Measurements from ENCODE around the gene MISP.

MISP gene

DNA sequence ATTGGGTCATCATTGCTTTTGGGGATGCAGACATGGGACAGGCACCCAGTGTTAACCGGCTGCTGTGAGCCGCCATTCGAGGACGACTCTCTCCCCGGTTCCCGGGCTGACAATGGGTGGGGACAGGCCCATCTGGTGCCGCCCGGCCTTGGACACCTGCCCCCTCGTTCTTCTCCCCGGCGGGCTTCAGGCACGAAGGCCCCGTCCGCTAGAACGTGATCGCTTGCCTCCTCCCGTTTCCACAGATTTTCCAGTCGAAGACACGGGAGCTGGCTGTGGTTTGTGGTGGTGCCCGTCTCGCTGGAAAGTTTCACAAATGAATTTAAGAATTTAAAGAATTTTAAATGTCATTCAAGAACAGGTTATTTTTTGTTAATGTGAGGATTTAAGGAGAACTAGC, 40.1 kb upstream of the MISP start:
- Histone ChIP-seq H3K27ac (ENCODE audit: low read depth, low read length) (peak overlapping the region; percentile 87), H3K27me3 (ENCODE audit: control insufficient read depth in 5 of 5, insufficient read depth in 4 of 5, low read length in 5 of 5) (no peaks in the 10 kb centered on the region), H3K36me3 (ENCODE audit: control insufficient read depth in 5 of 5, insufficient read depth in 5 of 5, low read length in 5 of 5) (peaks cover 0 to 9% (median 6%) of the 10 kb centered on the region in 5 donors), H3K4me1 (ENCODE audit: control insufficient read depth in 5 of 5, insufficient read depth in 5 of 5, low read length in 5 of 5) (peaks cover 0 to 50% (median 39%) of the 10 kb centered on the region in 5 donors), H3K4me3 (ENCODE audit: low read depth in 1 of 5, low read length in 5 of 5) (peak overlapping the region in 2 of 5 donors; percentile 34 to 73), H3K9ac (ENCODE audit: low read length in 5 of 5) (peak overlapping the region in 2 of 5 donors; percentile 38), H3K9me3 (ENCODE audit: control insufficient read depth in 5 of 5, low read length in 5 of 5) (peaks cover 0 to 9% (median 5%) of the 10 kb centered on the region in 5 donors)

DNA sequence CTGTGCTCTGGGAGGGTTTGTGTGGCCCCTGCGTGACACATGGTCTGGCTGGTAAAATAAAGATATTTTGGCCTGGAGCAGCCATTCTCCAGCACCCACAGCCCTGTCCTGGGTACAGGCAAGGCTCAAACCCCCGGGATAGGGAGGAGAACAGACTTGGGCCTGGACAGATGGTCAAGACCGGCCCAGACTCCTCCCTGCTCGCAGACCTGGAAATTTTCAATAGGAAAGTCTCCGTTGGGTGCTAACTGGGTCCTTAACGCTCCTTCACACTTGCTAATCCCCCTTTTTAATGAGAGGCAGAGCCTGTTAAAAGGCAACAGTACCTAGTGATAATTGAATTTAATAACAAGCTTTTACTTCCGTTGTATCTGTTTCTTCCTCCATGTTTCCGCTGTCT, 39.7 kb upstream of the MISP start:
- peak overlapping the region; percentile 87 for H3K27ac ChIP-seq (ENCODE audit: low read depth, low read length)
- no peak overlapping the region for H3K4me3 ChIP-seq (ENCODE audit: low read depth in 1 of 5, low read length in 5 of 5)
- H3K36me3 ChIP-seq (ENCODE audit: control insufficient read depth in 5 of 5, insufficient read depth in 5 of 5, low read length in 5 of 5): peaks cover 0 to 9% (median 6%) of the 10 kb centered on the region in 5 donors
- H3K4me1 ChIP-seq (ENCODE audit: control insufficient read depth in 5 of 5, insufficient read depth in 5 of 5, low read length in 5 of 5): peaks cover 0 to 52% (median 39%) of the 10 kb centered on the region in 5 donors
- peaks cover 0 to 9% (median 5%) of the 10 kb centered on the region in 5 donors for H3K9me3 ChIP-seq (ENCODE audit: control insufficient read depth in 5 of 5, low read length in 5 of 5)
- H3K9ac ChIP-seq (ENCODE audit: low read length in 5 of 5): peak overlapping the region in 2 of 5 donors; percentile 2 to 38
- no peaks in the 10 kb centered on the region for H3K27me3 ChIP-seq (ENCODE audit: control insufficient read depth in 5 of 5, insufficient read depth in 4 of 5, low read length in 5 of 5)

DNA sequence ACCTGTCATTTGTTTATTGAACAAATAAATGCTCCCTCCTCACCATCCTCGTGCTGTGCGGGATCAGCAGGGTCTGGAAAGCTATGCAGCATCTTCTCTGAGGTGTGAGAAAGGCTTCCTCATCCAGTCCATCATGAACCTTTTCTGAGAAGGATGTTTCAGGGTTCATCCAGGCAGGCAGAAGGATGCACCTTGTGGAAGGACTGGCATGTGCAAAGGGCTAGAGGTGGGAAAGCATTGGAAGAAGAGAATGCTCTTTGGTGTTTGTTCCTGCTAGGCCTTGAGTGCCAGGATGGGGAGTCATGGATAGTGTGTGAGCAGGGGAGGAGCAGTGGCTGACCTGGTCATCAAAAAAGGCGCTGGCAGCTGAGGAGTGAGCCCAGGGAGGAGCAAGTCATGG, 35.6 kb upstream of the MISP start:
- Histone ChIP-seq H3K9me3 (ENCODE audit: control insufficient read depth in 5 of 5, low read length in 5 of 5) (peaks cover 0 to 6% (median 5%) of the 10 kb centered on the region in 5 donors), H3K4me1 (ENCODE audit: control insufficient read depth in 5 of 5, insufficient read depth in 5 of 5, low read length in 5 of 5) (peaks cover 3 to 51% (median 38%) of the 10 kb centered on the region in 5 donors), H3K36me3 (ENCODE audit: control insufficient read depth in 5 of 5, insufficient read depth in 5 of 5, low read length in 5 of 5) (peaks cover 0 to 9% (median 6%) of the 10 kb centered on the region in 5 donors), H3K9ac (ENCODE audit: low read length in 5 of 5) (no peak overlapping the region), H3K27ac (ENCODE audit: low read depth, low read length) (no peak overlapping the region), H3K4me3 (ENCODE audit: low read depth in 1 of 5, low read length in 5 of 5) (no peak overlapping the region), H3K27me3 (ENCODE audit: control insufficient read depth in 5 of 5, insufficient read depth in 4 of 5, low read length in 5 of 5) (no peaks in the 10 kb centered on the region)

DNA sequence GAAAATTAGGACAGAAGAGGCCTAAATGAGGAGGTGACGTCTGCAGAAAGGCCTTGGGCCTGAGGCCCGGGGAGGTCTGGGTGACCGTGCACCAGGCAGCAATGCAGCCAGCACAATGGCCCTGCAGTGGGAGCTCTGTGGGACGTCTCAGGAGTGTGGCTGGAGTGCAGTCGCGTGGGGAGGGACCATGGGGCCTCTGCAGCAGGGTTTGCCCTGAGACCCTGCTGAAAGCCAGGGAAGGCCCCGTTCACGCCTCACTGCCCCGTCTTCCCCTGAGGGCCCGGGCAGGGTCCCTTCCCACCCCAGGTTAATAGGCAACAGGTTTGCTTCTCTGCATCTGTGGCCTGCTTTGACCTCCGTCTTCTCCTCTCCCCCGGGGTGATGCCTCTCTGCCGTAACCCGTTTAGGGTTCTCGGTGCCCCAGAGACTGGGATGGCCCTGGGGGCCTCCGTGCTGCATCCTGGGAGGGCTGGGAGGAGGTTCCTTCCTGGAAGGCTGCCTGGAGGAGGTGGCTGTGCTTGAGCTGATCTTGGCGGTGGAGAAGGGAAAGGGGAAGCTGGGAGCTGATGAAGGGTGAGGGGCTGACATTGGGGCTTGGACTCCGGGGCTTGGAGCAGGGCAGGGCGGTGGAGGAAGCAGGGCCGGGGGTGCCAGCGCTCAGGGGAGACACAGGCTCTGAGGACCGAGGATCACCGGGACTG, 32.5 kb upstream of the MISP start:
- Histone ChIP-seq H3K27me3 (ENCODE audit: control insufficient read depth in 5 of 5, insufficient read depth in 4 of 5, low read length in 5 of 5) (no peaks in the 10 kb centered on the region), H3K4me1 (ENCODE audit: control insufficient read depth in 5 of 5, insufficient read depth in 5 of 5, low read length in 5 of 5) (peaks cover 3 to 38% (median 28%) of the 10 kb centered on the region in 5 donors), H3K9me3 (ENCODE audit: control insufficient read depth in 5 of 5, low read length in 5 of 5) (peaks cover 0 to 6% (median 5%) of the 10 kb centered on the region in 5 donors), H3K36me3 (ENCODE audit: control insufficient read depth in 5 of 5, insufficient read depth in 5 of 5, low read length in 5 of 5) (peaks cover 0 to 9% (median 5%) of the 10 kb centered on the region in 5 donors), H3K27ac (ENCODE audit: low read depth, low read length) (peak overlapping the region; percentile 17), H3K9ac (ENCODE audit: low read length in 5 of 5) (peak overlapping the region in 1 of 5 donors; percentile 20), H3K4me3 (ENCODE audit: low read depth in 1 of 5, low read length in 5 of 5) (no peak overlapping the region)

DNA sequence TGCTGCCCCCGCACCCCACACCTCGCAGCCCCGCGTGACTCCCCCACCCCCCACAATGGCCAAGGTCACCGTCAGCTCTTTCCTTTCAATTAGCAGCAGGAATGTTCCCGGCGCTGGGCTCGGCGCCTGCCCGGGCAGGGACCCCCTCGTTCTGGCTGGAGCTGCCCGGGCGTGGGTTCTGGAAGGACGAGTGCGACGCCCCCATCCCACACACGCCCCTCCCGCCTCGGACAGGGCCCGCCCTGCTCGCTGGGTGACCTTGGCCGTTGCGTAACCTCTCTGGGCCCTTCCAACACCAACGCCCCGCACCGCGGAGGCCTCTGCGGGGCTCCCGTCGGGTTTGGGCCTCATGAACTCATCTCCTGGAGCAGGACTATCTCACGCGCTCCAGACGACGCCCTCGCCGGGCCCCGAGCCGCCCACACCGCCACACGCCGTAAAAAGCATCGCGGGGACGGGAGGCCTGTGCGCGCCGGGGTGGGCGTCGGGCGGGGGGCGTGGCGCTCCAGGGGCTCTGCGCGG, 31.9 kb upstream of the MISP start:
- peaks cover 0 to 9% (median 5%) of the 10 kb centered on the region in 5 donors for H3K36me3 ChIP-seq (ENCODE audit: control insufficient read depth in 5 of 5, insufficient read depth in 5 of 5, low read length in 5 of 5)
- no peak overlapping the region for H3K9ac ChIP-seq (ENCODE audit: low read length in 5 of 5)
- H3K4me3 ChIP-seq (ENCODE audit: low read depth in 1 of 5, low read length in 5 of 5): no peak overlapping the region
- peaks cover 0 to 6% (median 5%) of the 10 kb centered on the region in 5 donors for H3K9me3 ChIP-seq (ENCODE audit: control insufficient read depth in 5 of 5, low read length in 5 of 5)
- H3K4me1 ChIP-seq (ENCODE audit: control insufficient read depth in 5 of 5, insufficient read depth in 5 of 5, low read length in 5 of 5): peaks cover 3 to 38% (median 28%) of the 10 kb centered on the region in 5 donors
- H3K27me3 ChIP-seq (ENCODE audit: control insufficient read depth in 5 of 5, insufficient read depth in 4 of 5, low read length in 5 of 5): no peaks in the 10 kb centered on the region
- H3K27ac ChIP-seq (ENCODE audit: low read depth, low read length): peak overlapping the region; percentile 17

DNA sequence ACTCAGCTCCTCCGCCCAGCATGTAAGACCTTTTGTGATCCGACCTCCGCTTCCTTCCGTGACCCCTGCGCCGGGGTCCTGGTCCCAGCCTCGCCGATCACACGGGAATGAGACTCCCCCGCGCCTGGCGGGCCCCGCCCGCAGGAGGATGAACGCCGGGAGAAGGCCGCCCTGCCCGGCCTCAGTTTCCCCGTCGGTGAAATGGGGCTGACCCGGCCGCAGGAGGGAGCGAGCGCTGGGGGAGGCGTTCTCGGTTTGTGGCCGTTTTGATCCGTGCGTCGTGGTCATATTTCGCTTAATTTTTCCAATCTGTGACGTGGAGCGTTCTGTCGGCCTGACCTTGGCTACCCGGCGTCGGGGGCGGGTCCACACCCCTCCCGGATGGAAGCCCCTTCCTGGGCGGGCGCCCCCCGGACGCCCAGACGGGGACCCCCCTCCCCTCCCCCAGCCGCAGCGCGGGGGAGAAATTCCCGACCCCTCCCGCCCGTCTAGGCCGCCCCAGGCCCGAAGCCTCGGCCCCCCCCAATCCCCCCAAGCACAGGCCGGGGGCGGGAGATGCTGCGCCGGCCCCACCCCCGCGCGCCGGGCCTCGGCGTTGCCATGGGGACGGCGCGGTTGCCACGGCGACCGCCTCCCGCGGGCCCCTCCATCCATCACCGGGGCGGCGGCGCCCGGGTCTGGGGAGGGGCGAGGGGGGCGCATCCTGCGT, 31.1 kb upstream of the MISP start:
- Histone ChIP-seq H3K36me3 (ENCODE audit: control insufficient read depth in 5 of 5, insufficient read depth in 5 of 5, low read length in 5 of 5) (peaks cover 0 to 6% (median 6%) of the 10 kb centered on the region in 5 donors), H3K4me3 (ENCODE audit: low read depth in 1 of 5, low read length in 5 of 5) (peak overlapping the region in 2 of 5 donors; percentile 16 to 17), H3K9me3 (ENCODE audit: control insufficient read depth in 5 of 5, low read length in 5 of 5) (peaks cover 0 to 6% (median 5%) of the 10 kb centered on the region in 5 donors)

DNA sequence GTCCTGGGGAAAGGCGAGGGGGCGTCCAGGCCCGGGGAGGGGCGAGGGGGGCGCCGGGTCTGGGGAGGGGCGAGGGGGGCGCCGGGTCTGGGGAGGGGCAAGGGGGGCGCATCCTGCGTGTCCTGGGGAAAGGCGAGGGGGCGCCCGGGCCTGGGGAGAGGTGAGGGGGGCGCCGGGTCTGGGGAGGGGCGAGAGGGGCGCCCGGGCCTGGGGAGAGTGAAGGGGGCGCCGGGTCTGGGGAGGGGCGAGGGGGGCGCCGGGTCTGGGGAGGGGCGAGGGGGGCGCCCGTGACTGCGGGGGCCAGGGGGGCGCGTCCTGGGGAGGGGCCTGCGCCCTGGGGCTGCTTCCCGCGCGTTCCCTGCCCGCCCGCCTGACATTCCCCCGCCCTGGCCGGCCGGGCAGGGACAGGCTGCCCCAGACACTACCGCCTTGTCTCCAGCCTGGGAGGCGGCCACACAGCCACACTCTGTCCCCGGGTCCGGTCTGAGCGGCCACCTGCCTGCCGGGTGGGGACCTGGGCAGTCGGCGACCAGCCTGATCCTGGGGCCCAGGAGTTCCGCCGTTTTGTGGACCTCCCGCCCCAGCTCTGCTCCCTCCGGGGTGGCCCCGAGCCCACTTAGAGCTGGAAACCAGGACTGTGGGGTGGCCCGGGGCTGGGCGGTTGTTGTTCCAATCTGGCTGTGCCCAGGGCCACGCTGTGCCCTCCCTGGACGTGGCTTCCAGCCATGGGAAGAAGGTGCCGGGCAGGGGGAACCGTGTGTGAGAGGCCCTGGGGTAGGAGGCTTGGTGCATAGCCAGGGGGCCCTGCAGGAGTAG, 30.4 kb upstream of the MISP start:
- H3K4me1 ChIP-seq (ENCODE audit: control insufficient read depth in 5 of 5, insufficient read depth in 5 of 5, low read length in 5 of 5): peaks cover 3 to 38% (median 28%) of the 10 kb centered on the region in 5 donors
- no peak overlapping the region for H3K4me3 ChIP-seq (ENCODE audit: low read depth in 1 of 5, low read length in 5 of 5)
- no peaks in the 10 kb centered on the region for H3K27me3 ChIP-seq (ENCODE audit: control insufficient read depth in 5 of 5, insufficient read depth in 4 of 5, low read length in 5 of 5)
- H3K27ac ChIP-seq (ENCODE audit: low read depth, low read length): peak overlapping the region; percentile 16
- peaks cover 0 to 4% (median 2%) of the 10 kb centered on the region in 5 donors for H3K36me3 ChIP-seq (ENCODE audit: control insufficient read depth in 5 of 5, insufficient read depth in 5 of 5, low read length in 5 of 5)
- H3K9me3 ChIP-seq (ENCODE audit: control insufficient read depth in 5 of 5, low read length in 5 of 5): peaks cover 0 to 3% (median 1%) of the 10 kb centered on the region in 5 donors
- H3K9ac ChIP-seq (ENCODE audit: low read length in 5 of 5): peak overlapping the region in 1 of 5 donors; percentile 16

More for the DNA sequence above, 31.1 kb upstream of the MISP start:
- no peak overlapping the region for H3K9ac ChIP-seq (ENCODE audit: low read length in 5 of 5)
- H3K27me3 ChIP-seq (ENCODE audit: control insufficient read depth in 5 of 5, insufficient read depth in 4 of 5, low read length in 5 of 5): no peaks in the 10 kb centered on the region
- H3K4me1 ChIP-seq (ENCODE audit: control insufficient read depth in 5 of 5, insufficient read depth in 5 of 5, low read length in 5 of 5): peaks cover 3 to 38% (median 28%) of the 10 kb centered on the region in 5 donors
- peak overlapping the region; percentile 17 for H3K27ac ChIP-seq (ENCODE audit: low read depth, low read length)

DNA sequence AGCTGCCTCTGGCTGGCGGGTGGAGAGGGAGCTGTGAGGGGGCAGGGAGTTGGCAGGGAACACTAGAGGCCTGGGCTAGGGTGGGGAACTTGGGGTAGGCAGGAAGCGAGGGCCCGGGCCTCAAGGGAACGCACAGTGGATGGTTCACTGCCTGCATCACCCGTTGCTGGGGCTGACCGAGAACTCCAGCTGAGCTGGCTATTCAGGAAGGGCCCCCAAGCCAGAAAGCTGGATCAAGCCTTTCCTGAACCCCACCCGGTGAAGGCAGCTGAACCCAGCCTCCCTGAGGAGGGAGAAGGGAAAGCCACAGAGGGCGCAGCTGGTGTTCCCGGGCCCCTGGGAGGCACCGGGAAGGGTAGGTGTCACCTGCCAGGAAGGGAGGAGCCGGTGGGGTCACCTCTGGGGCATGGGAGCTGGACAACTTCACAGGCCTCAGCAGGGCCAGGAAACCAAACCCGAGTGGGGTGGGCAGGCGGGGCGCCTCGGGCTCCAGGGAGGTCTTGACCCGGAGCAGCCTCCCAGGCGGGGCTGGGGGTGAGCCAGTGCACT, 28.3 kb upstream of the MISP start:
- H3K27ac ChIP-seq (ENCODE audit: low read depth, low read length): peak overlapping the region; percentile 41
- H3K4me1 ChIP-seq (ENCODE audit: control insufficient read depth in 5 of 5, insufficient read depth in 5 of 5, low read length in 5 of 5): peaks cover 3 to 34% (median 26%) of the 10 kb centered on the region in 5 donors

DNA sequence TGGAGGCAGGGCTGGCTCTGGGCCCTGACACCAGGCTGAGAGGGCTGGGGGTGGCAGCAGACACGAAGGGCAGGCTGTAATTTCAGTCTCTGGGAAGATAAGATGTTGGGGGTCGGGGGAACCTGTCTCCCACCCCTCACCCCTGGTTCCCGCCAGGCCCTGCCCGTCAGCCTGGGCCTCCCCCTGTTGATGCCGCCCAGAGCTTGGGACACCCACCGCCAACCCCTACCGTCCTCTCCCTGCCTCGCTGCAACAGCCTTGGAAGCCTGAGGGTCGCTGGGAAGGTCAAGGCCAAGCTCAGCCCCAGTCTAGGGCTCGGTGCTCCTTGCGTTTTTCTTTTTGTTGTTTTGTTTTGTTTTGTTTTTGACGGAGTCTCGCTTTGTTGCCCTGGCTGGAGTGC, 27.7 kb upstream of the MISP start:
- no peaks in the 10 kb centered on the region for H3K27me3 ChIP-seq (ENCODE audit: control insufficient read depth in 5 of 5, insufficient read depth in 4 of 5, low read length in 5 of 5)
- no peak overlapping the region for H3K4me3 ChIP-seq (ENCODE audit: low read depth in 1 of 5, low read length in 5 of 5)
- H3K27ac ChIP-seq (ENCODE audit: low read depth, low read length): peak overlapping the region; percentile 41
- no peak overlapping the region for H3K9ac ChIP-seq (ENCODE audit: low read length in 5 of 5)
- peaks cover 6 to 38% (median 29%) of the 10 kb centered on the region in 5 donors for H3K4me1 ChIP-seq (ENCODE audit: control insufficient read depth in 5 of 5, insufficient read depth in 5 of 5, low read length in 5 of 5)
- H3K36me3 ChIP-seq (ENCODE audit: control insufficient read depth in 5 of 5, insufficient read depth in 5 of 5, low read length in 5 of 5): peaks cover 0 to 23% (median 18%) of the 10 kb centered on the region in 5 donors
- no peaks in the 10 kb centered on the region for H3K9me3 ChIP-seq (ENCODE audit: control insufficient read depth in 5 of 5, low read length in 5 of 5)

More for the DNA sequence above, 28.3 kb upstream of the MISP start:
- Histone ChIP-seq H3K9ac (ENCODE audit: low read length in 5 of 5) (no peak overlapping the region), H3K9me3 (ENCODE audit: control insufficient read depth in 5 of 5, low read length in 5 of 5) (no peaks in the 10 kb centered on the region), H3K27me3 (ENCODE audit: control insufficient read depth in 5 of 5, insufficient read depth in 4 of 5, low read length in 5 of 5) (no peaks in the 10 kb centered on the region), H3K36me3 (ENCODE audit: control insufficient read depth in 5 of 5, insufficient read depth in 5 of 5, low read length in 5 of 5) (peaks cover 0 to 18% (median 15%) of the 10 kb centered on the region in 5 donors), H3K4me3 (ENCODE audit: low read depth in 1 of 5, low read length in 5 of 5) (no peak overlapping the region)
